ENCODE measurements around the gene SLC9B1.
"Not testable (repeated sequence)": the region's sequence is repeated elsewhere in the genome, so short reads cannot be mapped to it uniquely, and the experiment has no call there.

SLC9B1 gene

DNA sequence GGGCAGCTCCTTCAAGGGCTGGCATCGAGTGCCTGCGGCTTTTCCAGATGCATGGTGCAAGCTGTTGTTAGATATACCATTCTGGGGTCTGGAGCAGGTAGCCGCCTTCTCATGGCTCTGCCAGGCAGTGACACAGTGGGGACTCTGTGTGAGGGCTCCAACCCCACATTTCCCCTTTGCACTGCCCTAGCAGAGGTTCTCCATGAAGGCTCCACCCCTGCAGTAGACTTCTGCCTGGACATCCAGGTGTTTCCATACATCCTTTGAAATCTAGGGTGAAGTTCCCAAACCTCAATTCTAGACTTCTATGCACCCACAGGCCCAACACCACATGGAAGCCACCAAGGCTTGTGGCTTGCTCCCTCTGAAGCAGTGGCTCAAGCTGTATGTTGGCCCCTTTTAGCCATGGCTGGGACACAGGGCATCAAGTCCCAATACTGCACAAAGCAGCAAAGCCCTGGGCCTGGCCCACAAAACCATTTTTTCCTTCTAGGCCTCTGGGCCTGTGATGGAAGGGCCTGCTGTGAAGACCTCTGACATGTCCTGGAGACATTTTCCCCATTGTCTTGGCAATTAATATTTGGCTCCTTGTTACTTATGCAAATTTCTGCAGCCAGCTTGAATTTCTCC is 141.9 kb downstream of the SLC9B1 start:
- DNase-seq: not testable (repeated sequence)

DNA sequence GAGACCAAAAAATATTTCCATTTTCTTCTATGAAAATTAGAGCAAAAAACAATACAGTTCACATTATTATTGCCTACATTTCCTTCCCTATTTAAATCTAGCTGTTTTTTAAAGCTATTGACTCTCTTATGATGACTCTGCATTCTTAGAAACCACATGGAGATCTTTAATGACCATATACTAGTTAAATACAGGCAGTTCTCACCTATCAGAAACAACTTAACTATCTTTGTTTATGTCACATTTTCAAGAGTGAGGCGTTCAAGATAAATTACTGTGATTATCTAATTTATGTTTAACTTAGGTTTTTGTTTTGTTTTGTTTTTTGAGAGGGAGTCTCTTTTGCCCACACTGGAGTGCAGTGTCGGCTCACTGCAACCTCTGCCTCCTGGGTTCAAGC is 147.7 kb downstream of the SLC9B1 start:
- DNase-seq: no peak

DNA sequence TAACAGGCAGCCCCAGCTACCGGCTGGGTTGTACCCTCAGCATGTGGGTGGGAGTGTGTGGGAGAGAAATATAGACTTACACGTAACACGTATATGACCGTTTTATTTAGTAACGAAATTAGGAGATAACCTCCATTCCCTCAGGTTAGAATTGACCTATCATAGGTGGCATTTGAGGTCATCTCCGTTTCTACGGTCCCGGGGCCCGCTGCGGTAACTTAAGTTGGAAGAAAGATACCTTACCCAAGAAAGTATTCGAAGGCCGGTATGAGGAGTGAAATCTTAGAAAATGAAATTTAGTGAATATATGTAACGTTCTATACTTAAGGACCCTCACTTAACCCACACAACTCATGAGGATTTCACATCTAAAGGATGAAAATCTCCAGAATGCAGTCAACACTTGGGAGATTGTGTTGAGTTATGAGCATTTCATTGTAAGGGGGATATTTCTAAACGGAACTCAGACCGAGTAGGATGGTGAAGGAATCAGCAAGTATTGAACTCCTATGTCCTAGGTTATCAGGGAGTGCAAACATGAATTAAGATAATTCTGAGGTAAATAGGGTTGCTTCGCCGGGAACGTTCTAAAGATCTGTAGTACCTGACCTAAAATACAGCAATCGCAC is 149.8 kb downstream of the SLC9B1 start:
- no peak for DNase-seq

DNA sequence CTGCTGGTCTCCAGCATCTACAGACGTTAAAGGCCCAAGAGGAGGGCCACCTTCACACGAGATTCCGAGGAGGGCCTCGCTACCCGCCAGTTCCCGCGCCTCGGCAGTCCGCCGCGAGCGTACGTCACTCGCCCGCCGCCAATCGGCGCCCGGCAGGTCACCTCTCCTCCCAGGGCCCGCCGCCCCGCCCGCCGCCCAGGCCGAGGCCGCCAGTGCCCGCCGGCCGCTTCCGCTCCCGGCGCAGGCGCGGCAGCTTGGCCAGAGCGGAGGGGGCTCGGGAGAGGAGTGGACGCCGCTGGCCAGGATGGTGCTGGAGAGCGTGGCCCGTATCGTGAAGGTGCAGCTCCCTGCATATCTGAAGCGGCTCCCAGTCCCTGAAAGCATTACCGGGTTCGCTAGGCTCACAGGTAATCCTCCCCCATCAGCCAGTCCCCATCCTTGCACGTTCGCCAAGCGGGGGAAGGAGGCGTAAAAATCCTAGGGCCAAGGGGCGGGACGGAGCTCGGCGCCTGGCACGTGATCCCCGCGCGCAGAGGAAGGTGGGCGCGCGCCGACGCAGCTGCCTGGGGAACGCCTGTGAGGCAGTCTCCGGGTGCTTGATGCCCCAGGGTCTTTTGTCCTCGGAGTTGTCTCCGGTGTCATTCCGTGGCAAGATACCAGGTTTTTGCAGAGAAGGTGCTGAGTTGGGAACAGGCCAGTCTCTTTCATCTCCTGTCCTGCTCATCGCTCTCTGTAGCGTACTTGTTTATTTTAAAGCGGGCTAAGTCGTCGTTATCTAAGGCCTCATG is 150.5 kb downstream of the SLC9B1 start, which contains the start of gene CISD2:
TSS of gene CISD2 (plus strand) at position 212 of the 788 bp plus-strand sequence. CDS start at position 305, 93 bp downstream.
- peak; percentile 96 for DNase-seq

DNA sequence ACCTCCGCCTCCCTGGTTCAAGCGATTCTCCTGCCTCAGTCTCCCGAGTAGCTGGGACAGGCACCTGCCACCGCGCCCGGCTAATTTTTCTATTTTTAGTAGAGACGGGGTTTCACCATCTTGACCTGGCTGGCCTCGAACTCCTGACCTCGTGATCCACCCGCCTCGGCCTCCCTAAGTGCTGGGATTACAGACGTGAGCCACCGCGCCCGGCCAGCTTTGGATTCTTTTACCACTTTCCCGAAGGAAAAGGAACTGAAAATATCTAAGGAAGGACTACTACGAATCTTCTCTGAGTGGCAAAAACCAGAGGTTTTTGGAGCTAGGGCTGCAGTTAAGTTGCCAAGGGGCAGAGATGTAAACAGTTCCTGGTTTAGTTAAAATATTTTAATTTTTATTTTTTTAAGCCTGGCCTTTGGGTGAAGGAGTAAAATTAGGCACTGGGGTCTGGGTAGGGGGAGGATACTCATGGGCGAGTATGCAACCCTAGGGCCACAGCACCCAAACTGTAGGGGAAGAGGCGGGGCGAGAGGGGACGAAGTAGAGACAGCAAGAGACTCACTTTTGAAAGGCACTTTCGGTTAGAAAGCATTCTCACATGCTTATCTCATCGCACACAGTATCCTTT is 151.2 kb downstream of the SLC9B1 start:
- DNase-seq: no peak

DNA sequence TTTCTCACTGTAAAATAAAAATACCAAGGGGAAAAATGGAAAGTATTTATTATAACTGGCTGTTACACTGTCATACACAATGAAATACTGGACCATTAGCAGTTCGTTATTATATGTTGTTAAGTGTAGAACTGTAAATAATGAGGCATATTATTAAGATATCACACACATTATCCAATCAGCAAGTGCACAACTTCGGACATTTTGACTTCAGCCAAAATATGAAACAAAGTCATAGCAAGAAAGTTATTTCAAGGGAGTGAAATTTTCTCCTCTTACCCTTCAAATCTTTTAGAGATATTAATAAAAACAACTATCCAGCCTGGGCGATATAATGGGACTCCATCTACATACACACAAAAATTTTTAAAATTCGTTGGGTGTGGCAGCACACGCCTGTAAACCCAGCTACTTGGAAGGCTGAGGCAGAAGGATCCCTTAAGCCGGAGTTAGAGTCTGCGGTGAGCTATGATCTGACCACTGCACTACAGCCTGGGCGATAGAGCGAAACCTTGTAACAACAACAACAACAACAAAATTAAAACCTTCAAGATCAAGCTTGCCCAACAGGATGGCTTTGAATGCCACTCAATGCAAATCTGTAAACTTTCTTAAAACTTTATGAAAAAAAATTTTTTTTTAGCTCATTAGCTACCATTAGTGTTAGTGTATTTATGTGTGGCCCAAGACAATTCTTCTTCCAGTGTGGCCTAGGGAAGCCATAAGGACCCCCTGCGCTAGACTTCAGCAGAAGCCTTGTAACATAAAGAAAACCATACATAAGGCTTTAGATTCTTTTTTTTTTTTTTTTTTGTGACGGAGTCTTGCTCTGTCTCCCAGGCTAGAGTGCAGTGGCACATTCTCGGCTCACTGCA is 152.0 kb downstream of the SLC9B1 start:
- DNase-seq: no peak

DNA sequence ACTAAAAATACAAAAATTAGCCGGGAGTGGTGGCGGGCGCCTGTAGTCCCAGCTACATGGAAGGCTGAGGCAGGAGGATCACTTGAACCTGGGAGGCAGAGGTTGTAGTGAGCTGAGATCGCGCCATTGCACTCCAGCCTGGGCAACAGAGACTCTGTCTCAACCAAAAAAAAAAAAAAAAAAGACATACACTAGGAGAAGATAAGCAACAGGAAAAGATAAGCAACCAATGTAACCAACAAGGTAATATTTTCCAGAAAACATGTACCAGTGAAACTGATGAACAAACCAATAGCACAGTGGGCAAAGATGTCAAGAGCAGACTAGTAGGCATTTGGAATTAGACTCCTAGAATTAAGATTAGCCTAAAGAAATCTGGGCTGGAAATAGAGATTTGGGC is 154.2 kb downstream of the SLC9B1 start:
- DNase-seq: not testable (repeated sequence)

DNA sequence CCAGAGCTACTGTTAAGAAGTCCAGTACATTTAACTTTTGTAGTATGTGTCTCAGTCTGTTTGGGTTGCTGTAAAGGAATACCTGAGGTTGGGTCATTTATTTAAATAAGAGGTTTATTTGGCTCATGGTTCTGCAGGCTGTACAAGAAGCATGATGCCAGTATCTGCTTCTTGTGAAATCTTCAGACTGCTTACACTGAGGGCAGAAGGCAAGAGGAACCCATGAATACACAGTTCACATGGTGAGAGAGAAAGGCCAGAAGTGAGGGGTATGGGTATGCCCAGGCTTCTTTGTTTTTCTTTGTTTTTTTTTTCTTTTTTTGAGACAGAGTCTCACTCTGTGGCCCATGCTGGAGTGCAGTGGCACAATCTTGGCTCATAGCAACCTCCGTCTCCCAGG is 156.8 kb downstream of the SLC9B1 start:
- DNase-seq: no peak

DNA sequence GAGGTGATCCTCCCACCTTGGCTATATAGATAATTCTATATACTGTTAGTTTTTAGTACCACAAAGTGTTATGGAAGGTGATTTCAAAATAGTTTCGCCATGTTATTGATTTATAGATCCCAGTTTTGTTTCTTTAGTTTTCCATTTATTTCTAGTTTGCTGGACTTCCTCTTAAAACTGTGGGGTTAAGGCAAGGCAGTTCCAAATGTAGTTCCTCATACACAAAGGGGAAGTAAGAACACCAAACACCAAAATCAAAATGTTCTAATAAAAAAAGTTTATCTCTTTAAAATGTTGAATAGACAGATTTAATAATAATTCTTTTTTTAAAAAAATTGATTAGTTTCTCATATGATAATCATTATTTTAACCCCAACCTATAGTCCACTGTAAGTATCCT is 157.5 kb downstream of the SLC9B1 start:
- no peak for DNase-seq

DNA sequence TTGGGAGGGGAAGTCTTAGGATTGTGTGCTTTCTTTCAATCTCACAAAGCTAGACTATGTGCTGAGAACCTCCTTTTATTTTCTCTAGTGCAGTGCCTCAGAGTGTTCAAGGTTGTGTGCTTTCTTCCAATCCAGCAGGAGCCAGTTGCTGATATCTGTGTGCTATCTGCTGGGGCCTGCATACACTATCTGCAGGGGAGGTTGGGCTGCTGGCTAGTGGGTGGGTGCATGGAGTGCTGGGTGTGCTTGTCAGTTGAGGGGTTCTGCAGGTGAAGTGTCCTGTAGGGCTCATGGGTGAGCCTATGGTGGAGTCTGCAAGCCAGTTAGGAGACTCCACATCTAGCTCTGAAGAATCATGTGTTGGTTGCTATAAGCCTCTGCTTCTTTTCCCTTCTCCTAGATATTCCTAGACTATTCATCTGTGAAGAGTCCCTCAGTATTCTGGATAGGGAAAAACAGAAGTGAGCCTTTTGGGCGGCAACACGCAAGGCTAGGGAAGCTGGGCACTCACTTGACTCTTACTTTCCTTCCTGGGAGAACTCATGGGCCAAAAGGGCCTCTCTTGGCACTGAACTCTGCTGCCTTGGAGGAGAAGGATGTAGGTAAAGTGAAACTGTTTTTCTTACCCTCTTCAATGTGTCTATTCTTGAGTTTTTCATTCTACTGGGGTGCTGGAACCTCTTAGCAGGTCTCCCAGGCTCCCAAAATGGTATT is 158.7 kb downstream of the SLC9B1 start:
- no peak for DNase-seq

DNA sequence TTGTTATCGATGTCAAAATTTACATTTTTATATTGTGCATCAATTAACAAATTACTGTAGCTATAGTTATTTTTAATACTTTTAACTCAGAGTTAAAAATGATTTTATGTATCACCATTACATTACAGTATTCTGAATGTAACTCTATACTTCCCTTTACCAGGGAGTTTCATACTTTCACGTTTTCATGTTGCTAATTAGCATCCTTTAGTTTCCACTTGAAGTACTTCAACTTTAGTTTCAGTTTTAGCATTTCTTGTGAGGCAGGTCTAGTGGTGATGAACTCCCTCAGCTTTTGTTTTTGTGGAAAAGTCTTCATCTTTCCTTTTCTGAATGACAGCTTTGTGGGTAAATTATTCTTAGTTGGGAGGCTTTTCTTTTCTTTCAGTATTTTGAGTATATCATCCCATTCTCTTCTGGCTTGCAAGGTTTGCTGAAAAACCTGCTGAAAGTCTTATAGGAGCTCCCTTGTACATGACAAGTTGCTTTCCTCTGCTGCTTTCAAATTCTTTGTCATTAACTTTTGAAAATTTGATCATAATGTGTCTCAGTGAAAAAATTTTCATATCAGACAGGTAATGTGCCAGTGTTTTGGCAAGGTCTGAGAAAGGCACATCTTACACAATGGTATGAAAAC is 160.6 kb downstream of the SLC9B1 start:
- no peak for DNase-seq
